T follicular helper cell (primary cell): ENCODE data around the gene CCDC6.
"Not testable (repeated sequence)": the region's sequence is repeated elsewhere in the genome, so short reads cannot be mapped to it uniquely, and the experiment has no call there.

Source experiments
- DNase-seq: peaks from one replicate; pipeline ENCODE4 v3.0.0-alpha.2; 2020; ENCODE audit warnings: low read depth
- total RNA-seq, 2 experiments: gene quantifications; one replicate each; lab custom pipeline; 2026; lab: John Stamatoyannopoulos, UW

Gene CCDC6
- 42.8 to 80.5 reads per million in 2 experiments for total RNA-seq

- DNase-seq, result peak; percentile 86
Observed at GRCh38 chr10:59906417-59907202, at the start of gene CCDC6. TSS of gene CCDC6 (minus strand) at chr10:59906556. CDS start at chr10:59906424, 132 bp downstream.

GRCh38 chr10:59954296-59954695 lies 47.9 kb upstream of the CCDC6 start:
- no peak for DNase-seq

- not testable (repeated sequence) for DNase-seq
Observed at GRCh38 chr10:59953711-59954110, 47.4 kb upstream of the CCDC6 start.

- no peak for DNase-seq
Observed at GRCh38 chr10:59950105-59950504, 43.7 kb upstream of the CCDC6 start.

- no peak for DNase-seq
Observed at GRCh38 chr10:59949608-59950007, 43.3 kb upstream of the CCDC6 start.

GRCh38 chr10:59945991-59946390 lies 39.6 kb upstream of the CCDC6 start:
- no peak for DNase-seq

- DNase-seq, result no peak
Observed at GRCh38 chr10:59945590-59945989, 39.2 kb upstream of the CCDC6 start.

- no peak for DNase-seq
Observed at GRCh38 chr10:59944339-59944935, 38.1 kb upstream of the CCDC6 start.

- no peak for DNase-seq
Observed at GRCh38 chr10:59942556-59942955, 36.2 kb upstream of the CCDC6 start.

- no peak for DNase-seq
Observed at GRCh38 chr10:59937720-59938119, 31.4 kb upstream of the CCDC6 start.

- DNase-seq, result no peak
Observed at GRCh38 chr10:59934701-59935100, 28.3 kb upstream of the CCDC6 start.

- not testable (repeated sequence) for DNase-seq
Observed at GRCh38 chr10:59930788-59931521, 24.6 kb upstream of the CCDC6 start.

- DNase-seq, result no peak
Observed at GRCh38 chr10:59926086-59926485, 19.7 kb upstream of the CCDC6 start.

GRCh38 chr10:59922907-59923306 lies 16.6 kb upstream of the CCDC6 start:
- DNase-seq, result no peak

GRCh38 chr10:59917922-59918321 lies 11.6 kb upstream of the CCDC6 start:
- no peak for DNase-seq

- DNase-seq, result no peak
Observed at GRCh38 chr10:59913547-59914237, 7.3 kb upstream of the CCDC6 start.

GRCh38 chr10:59910867-59911266 lies 4.5 kb upstream of the CCDC6 start:
- DNase-seq, result no peak

GRCh38 chr10:59909815-59910214 lies 3.5 kb upstream of the CCDC6 start:
- DNase-seq, result no peak

GRCh38 chr10:59908808-59909143 lies 2.4 kb upstream of the CCDC6 start:
- no peak for DNase-seq

- no peak for DNase-seq
Observed at GRCh38 chr10:59907918-59908807, 1.8 kb upstream of the CCDC6 start.

GRCh38 chr10:59907537-59907917 lies 1.2 kb upstream of the CCDC6 start:
- DNase-seq, result no peak
